HepG2 (cell line): ENCODE results near the gene LDHAL6B. TPM values are rescaled to one million over a fixed set of nuclear protein-coding genes. Genes with fewer than 3 reads are reported as not detected.

Source experiments
- GABPB1 ChIP-seq: IDR thresholded peaks from 2 replicates; pipeline ENCODE4 v1.6.1; 2016; ENCODE audit warnings: mild to moderate bottlenecking, missing genetic modification reagents, moderate library complexity, missing compliant biosample characterization
- PRDM15 ChIP-seq: sonication (generic); formaldehyde crosslinking; IDR thresholded peaks from 2 replicates; pipeline ENCODE4 v1.4.0; 2020; ENCODE audit warnings: missing genetic modification reagents
- RARG ChIP-seq: sonication (generic); formaldehyde crosslinking; IDR thresholded peaks from 2 replicates; pipeline ENCODE4 v1.4.0; 2020; ENCODE audit warnings: low read depth, mild to moderate bottlenecking, missing genetic modification reagents
- REPIN1 ChIP-seq: sonication (generic); formaldehyde crosslinking; IDR thresholded peaks from 2 replicates; pipeline ENCODE4 v1.8.0; 2022; ENCODE audit warnings: missing genetic modification reagents, low read depth, mild to moderate bottlenecking, borderline replicate concordance
- SNAI1 ChIP-seq: sonication (generic); formaldehyde crosslinking; IDR thresholded peaks from 2 replicates; pipeline ENCODE4 v1.5.0; 2020; ENCODE audit warnings: mild to moderate bottlenecking, missing genetic modification reagents, borderline replicate concordance
- TBP ChIP-seq: sonication (generic); formaldehyde crosslinking; IDR thresholded peaks from 2 replicates; pipeline ENCODE4 v1.5.0; 2020; ENCODE audit warnings: missing genetic modification reagents
- TBX3 ChIP-seq: fragments of 450-650 bp; IDR thresholded peaks from 2 replicates; pipeline ENCODE4 v1.6.1; 2017; ENCODE audit warnings: antibody characterized with exemption, mild to moderate bottlenecking, inconsistent platforms, borderline replicate concordance
- USF2 ChIP-seq, 2 experiments: sonication (generic) in 1 of 2; formaldehyde crosslinking in 1 of 2; IDR thresholded peaks; 2 replicates each; pipeline versions ENCODE4 v1.5.1 to v1.6.1; 2011 to 2020; ENCODE audit warnings: borderline replicate concordance in 1 of 2, low read depth in 1 of 2, low read length in 1 of 2, mild to moderate bottlenecking in 1 of 2, missing genetic modification reagents in 1 of 2, moderate library complexity in 1 of 2
- YY1 ChIP-seq: IDR thresholded peaks from 2 replicates; pipeline ENCODE4 v1.6.1; 2011; ENCODE audit warnings: low read length, low read depth, moderate library complexity, mild to moderate bottlenecking; ENCODE audit not compliant: insufficient read depth, insufficient replicate concordance
- ZC3H13 ChIP-seq: sonication (generic); formaldehyde crosslinking; IDR thresholded peaks from 2 replicates; pipeline ENCODE4 v1.8.1; 2023; ENCODE audit warnings: mild to moderate bottlenecking, missing genetic modification reagents, moderate library complexity
- ZMAT3 ChIP-seq: sonication (generic); formaldehyde crosslinking; conservative IDR thresholded peaks from 2 replicates; pipeline ENCODE4 v1.7.0; 2021; ENCODE audit warnings: missing genetic modification reagents
- ZNF281 ChIP-seq: sonication (generic); formaldehyde crosslinking; IDR thresholded peaks from 2 replicates; pipeline ENCODE4 v1.4.0; 2020; ENCODE audit warnings: missing genetic modification reagents, borderline replicate concordance
- polyA plus RNA-seq, 8 experiments: library from polyadenylated mRNA; depleted of rRNA in 3 of 8; stranded (reverse) in 7 of 8; unstranded in 1 of 8; fragments of >200 nt; fragmentation: Illumina TruSeq in 4 of 8; extraction: Trizol in 4 of 8; gene quantifications; 2 replicates each; pipeline versions ENCODE4 v1.2.1 to v1.2.3, GENCODE V29; 2011 to 2016; ENCODE audit warnings: low read depth in 4 of 8, missing spikeins in 1 of 8, mixed read lengths in 1 of 8; ENCODE audit not compliant: insufficient read depth in 1 of 8
- total RNA-seq, 5 experiments: library from RNA; depleted of rRNA; stranded (reverse); fragments of >200 nt; fragmentation: Illumina TruSeq; extraction: Trizol; gene quantifications; 2 replicates each; pipeline ENCODE4 v1.2.3, GENCODE V29; 2016; ENCODE audit warnings: low read depth in 1 of 5
- TF ChIP-seq, protein P1 (sequence below): sonication (generic); formaldehyde crosslinking; IDR thresholded peaks from 2 replicates; pipeline ENCODE4 v1.4.0; 2020; ENCODE audit warnings: mild to moderate bottlenecking, low read depth, missing genetic modification reagents
- TF ChIP-seq, protein P2 (sequence below): sonication (generic); formaldehyde crosslinking; conservative IDR thresholded peaks from 2 replicates; pipeline ENCODE4 v1.4.0; 2020; ENCODE audit warnings: mild to moderate bottlenecking, missing genetic modification reagents, moderate library complexity

Gene LDHAL6B
- total and polyA plus RNA-seq, 2 of the 13 experiments (the other 11 are each of a cell fraction or from before 2014, with no cell fraction given), result not detected

GRCh38 chr15:59255680-59256336 lies 49.2 kb downstream of the LDHAL6B start (continued):
- no peak for TF ChIP-seq REPIN1 (CRISPR knock-in tag)
- TF ChIP-seq GABPB1 (CRISPR knock-in tag), result 0 out of 2 replicates have a peak, but pooled peaks have one; percentile 24
- no peak for TF ChIP-seq TBP (CRISPR knock-in tag)
- TF ChIP-seq ZMAT3 (CRISPR knock-in tag), result no peak
- no peak for TF ChIP-seq ZC3H13 (CRISPR knock-in tag)
- TF ChIP-seq SNAI1 (CRISPR knock-in tag), result no peak
- TF ChIP-seq, protein P1, sequence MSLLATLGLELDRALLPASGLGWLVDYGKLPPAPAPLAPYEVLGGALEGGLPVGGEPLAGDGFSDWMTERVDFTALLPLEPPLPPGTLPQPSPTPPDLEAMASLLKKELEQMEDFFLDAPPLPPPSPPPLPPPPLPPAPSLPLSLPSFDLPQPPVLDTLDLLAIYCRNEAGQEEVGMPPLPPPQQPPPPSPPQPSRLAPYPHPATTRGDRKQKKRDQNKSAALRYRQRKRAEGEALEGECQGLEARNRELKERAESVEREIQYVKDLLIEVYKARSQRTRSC (CRISPR knock-in tag), result no peak
- TF ChIP-seq, protein P2, sequence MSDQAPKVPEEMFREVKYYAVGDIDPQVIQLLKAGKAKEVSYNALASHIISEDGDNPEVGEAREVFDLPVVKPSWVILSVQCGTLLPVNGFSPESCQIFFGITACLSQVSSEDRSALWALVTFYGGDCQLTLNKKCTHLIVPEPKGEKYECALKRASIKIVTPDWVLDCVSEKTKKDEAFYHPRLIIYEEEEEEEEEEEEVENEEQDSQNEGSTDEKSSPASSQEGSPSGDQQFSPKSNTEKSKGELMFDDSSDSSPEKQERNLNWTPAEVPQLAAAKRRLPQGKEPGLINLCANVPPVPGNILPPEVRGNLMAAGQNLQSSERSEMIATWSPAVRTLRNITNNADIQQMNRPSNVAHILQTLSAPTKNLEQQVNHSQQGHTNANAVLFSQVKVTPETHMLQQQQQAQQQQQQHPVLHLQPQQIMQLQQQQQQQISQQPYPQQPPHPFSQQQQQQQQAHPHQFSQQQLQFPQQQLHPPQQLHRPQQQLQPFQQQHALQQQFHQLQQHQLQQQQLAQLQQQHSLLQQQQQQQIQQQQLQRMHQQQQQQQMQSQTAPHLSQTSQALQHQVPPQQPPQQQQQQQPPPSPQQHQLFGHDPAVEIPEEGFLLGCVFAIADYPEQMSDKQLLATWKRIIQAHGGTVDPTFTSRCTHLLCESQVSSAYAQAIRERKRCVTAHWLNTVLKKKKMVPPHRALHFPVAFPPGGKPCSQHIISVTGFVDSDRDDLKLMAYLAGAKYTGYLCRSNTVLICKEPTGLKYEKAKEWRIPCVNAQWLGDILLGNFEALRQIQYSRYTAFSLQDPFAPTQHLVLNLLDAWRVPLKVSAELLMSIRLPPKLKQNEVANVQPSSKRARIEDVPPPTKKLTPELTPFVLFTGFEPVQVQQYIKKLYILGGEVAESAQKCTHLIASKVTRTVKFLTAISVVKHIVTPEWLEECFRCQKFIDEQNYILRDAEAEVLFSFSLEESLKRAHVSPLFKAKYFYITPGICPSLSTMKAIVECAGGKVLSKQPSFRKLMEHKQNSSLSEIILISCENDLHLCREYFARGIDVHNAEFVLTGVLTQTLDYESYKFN (CRISPR knock-in tag), result peak; percentile 78
- no peak for TF ChIP-seq USF2 (IDR thresholded peaks at IDR 0.05; ENCODE audit: low read depth, low read length)
- no peak for TF ChIP-seq USF2 (CRISPR knock-in tag; IDR thresholded peaks at IDR 0.05; ENCODE audit: borderline replicate concordance)
- TF ChIP-seq RARG (CRISPR knock-in tag), result no peak
- 0 out of 2 replicates have a peak, but pooled peaks have one; percentile 9 for TF ChIP-seq PRDM15 (CRISPR knock-in tag)
- no peak for TF ChIP-seq YY1
- TF ChIP-seq ZNF281 (CRISPR knock-in tag), result no peak
- TF ChIP-seq TBX3, result no peak
